ENCODE data around the gene FIBP. TPM values are rescaled to one million over a fixed set of nuclear protein-coding genes. Genes with fewer than 3 reads are reported as not detected.

Gene FIBP
- total RNA-seq, 1 experiment from 2014 or later = 105 TPM

- Histone ChIP-seq H4K20me1 (ENCODE audit: insufficient read depth) (no peaks in the 10 kb centered on the region), H3F3A (ENCODE audit: insufficient read depth, low read depth) (peaks cover 39% of the 10 kb centered on the region; the same call in 1 of the 2 replicates), H3K79me2 (ENCODE audit: low read depth) (peaks cover 42% of the 10 kb centered on the region), H3K4me1 (replicated peaks; ENCODE audit: insufficient read depth) (peaks cover 44% of the 10 kb centered on the region), H3K27me3 (ENCODE audit: insufficient read depth, low read depth) (no peaks in the 10 kb centered on the region), H3K4me2 (peak overlapping the region; percentile 94), H2AFZ (peak overlapping the region; percentile 80), H3K36me3 (ENCODE audit: low read depth) (peaks cover 6% of the 10 kb centered on the region; the same call in 1 of the 2 replicates), H3K9me3 (ENCODE audit: insufficient read depth, low read depth) (no peaks in the 10 kb centered on the region), H3K4me3 (peak overlapping the region; percentile 83), H3K9me2 (ENCODE audit: insufficient read depth) (no peaks in the 10 kb centered on the region), H3K27ac (no peak overlapping the region)
- POLR2A ChIA-PET (ENCODE audit: unreplicated experiment) = interaction anchor here (0.6 to 0.7 kb wide), 2 partner anchors 19 to 40 kb away, joined by 4 to 5 read pairs; no protein-coding TSS in a partner anchor
- intact Hi-C loops (cut with micrococcal nuclease; ENCODE audit: unreplicated experiment) = loop anchor here (1.0 to 5.0 kb wide), 3 partner anchors 31 to 362 kb away; partner anchors contain the start of genes FIBP, LTBP3 and SART1
- BruUV-seq (replicated peaks) = no TSS peak
- DNase-seq = peak in 1 of 2 experiments; percentile 50
- CTCF ChIA-PET = interaction anchor here (0.6 kb wide), 1 partner anchor 32 kb away, joined by 3 read pairs; no protein-coding TSS in a partner anchor
- TF ChIP-seq CTCF (conservative IDR thresholded peaks at IDR 0.05) = no peak
- TF ChIP-seq EZH2 (IDR thresholded peaks at IDR 0.05; ENCODE audit: low read depth) = no peak
Observed at GRCh38 chr11:65919573-65920371, 31.5 kb upstream of the FIBP start.

GRCh38 chr11:65919141-65919572 is 30.9 kb upstream of the FIBP start, which contains the start of gene DRAP1:
Gene DRAP1 (plus strand): TSS chr11:65919426. CDS start chr11:65919502, 76 bp downstream.
- Histone ChIP-seq H3K4me3 (peak within 1 kb of the TSS; percentile 89), H3K4me1 (replicated peaks; ENCODE audit: insufficient read depth) (peaks cover 49% of the 10 kb centered on the region), H3K27me3 (ENCODE audit: insufficient read depth, low read depth) (no peaks in the 10 kb centered on the region), H3K4me2 (peak within 1 kb of the TSS; percentile 94), H3K79me2 (ENCODE audit: low read depth) (peaks cover 42% of the 10 kb centered on the region), H3F3A (ENCODE audit: insufficient read depth, low read depth) (peaks cover 39% of the 10 kb centered on the region; the same call in 1 of the 2 replicates), H3K9me2 (ENCODE audit: insufficient read depth) (no peaks in the 10 kb centered on the region), H2AFZ (peak within 1 kb of the TSS; percentile 80), H3K9me3 (ENCODE audit: insufficient read depth, low read depth) (no peaks in the 10 kb centered on the region), H4K20me1 (ENCODE audit: insufficient read depth) (no peaks in the 10 kb centered on the region), H3K27ac (peak within 1 kb of the TSS; percentile 90), H3K36me3 (ENCODE audit: low read depth) (peaks cover 6% of the 10 kb centered on the region; the same call in 1 of the 2 replicates)
- BruUV-seq (replicated peaks) = no TSS peak
- TF ChIP-seq CTCF (conservative IDR thresholded peaks at IDR 0.05) = no peak
- TF ChIP-seq EZH2 (IDR thresholded peaks at IDR 0.05; ENCODE audit: low read depth) = no peak
- DNase-seq = peak; percentile 91 to 99
- intact Hi-C loops (cut with micrococcal nuclease; ENCODE audit: unreplicated experiment) = loop anchor here (1.0 to 5.0 kb wide), 3 partner anchors 31 to 362 kb away; partner anchors contain the start of genes FIBP, LTBP3 and SART1
- CTCF ChIA-PET = interaction anchor here (0.6 kb wide), 1 partner anchor 32 kb away, joined by 3 read pairs; no protein-coding TSS in a partner anchor
- POLR2A ChIA-PET (ENCODE audit: unreplicated experiment) = interaction anchor here (0.6 kb wide), 1 partner anchor 19 kb away, joined by 5 read pairs; no protein-coding TSS in a partner anchor

Data from PC-9 (cell line).